HEK293T (cell line): ENCODE results near the gene CACNA1E.

Experiments
- CTCF ChIA-PET: fragments of 350-600 bp; formaldehyde crosslinking; extraction: SDS; loops from one replicate; lab custom pipeline; 2021; ENCODE audit warnings: antibody characterized with exemption, inconsistent platforms; lab: Yijun Ruan, JAX
- POLR2A ChIA-PET: fragments of 350-600 bp; formaldehyde crosslinking; extraction: SDS; loops from one replicate; lab custom pipeline; 2020; ENCODE audit warnings: antibody characterized with exemption, inconsistent platforms; lab: Yijun Ruan, JAX
- DNase-seq: peaks from one replicate; pipeline ENCODE4 v3.0.0; 2012; ENCODE audit warnings: mixed read lengths; ENCODE audit errors: extremely low spot score
- ARNT ChIP-seq: fragments of 450-650 bp; IDR thresholded peaks from 2 replicates; pipeline ENCODE4 v1.6.1; 2017; ENCODE audit warnings: mild to moderate bottlenecking
- BHLHE40 ChIP-seq: fragments of 450-650 bp; IDR thresholded peaks from 2 replicates; pipeline ENCODE4 v1.6.1; 2016; ENCODE audit warnings: mild to moderate bottlenecking, moderate library complexity, borderline replicate concordance
- CTBP1 ChIP-seq: fragments of 450-650 bp; IDR thresholded peaks from 2 replicates; pipeline ENCODE4 v1.6.1; 2016; ENCODE audit warnings: borderline replicate concordance
- ELF4 ChIP-seq: fragments of 450-650 bp; IDR thresholded peaks from 2 replicates; pipeline ENCODE4 v1.6.1; 2017; ENCODE audit warnings: antibody characterized with exemption
- FOXA1 ChIP-seq: fragments of 450-650 bp; IDR thresholded peaks from 2 replicates; pipeline ENCODE4 v1.6.1; 2016; ENCODE audit warnings: mild to moderate bottlenecking
- FOXK2 ChIP-seq: fragments of 450-650 bp; IDR thresholded peaks from 2 replicates; pipeline ENCODE4 v1.6.1; 2016; ENCODE audit warnings: mild to moderate bottlenecking
- FOXM1 ChIP-seq: fragments of 450-650 bp; IDR thresholded peaks from 2 replicates; pipeline ENCODE4 v1.6.1; 2017; ENCODE audit warnings: mild to moderate bottlenecking, borderline replicate concordance
- HDGF ChIP-seq: fragments of 450-650 bp; IDR thresholded peaks from 2 replicates; pipeline ENCODE4 v1.6.1; 2017; ENCODE audit warnings: antibody characterized with exemption, borderline replicate concordance
- L3MBTL2 ChIP-seq: fragments of 450-650 bp; conservative IDR thresholded peaks from 2 replicates; pipeline ENCODE4 v1.6.1; 2016; ENCODE audit warnings: mild to moderate bottlenecking
- LEF1 ChIP-seq: fragments of 450-650 bp; IDR thresholded peaks from 2 replicates; pipeline ENCODE4 v1.6.1; 2017; ENCODE audit warnings: mild to moderate bottlenecking, borderline replicate concordance
- NFRKB ChIP-seq: fragments of 450-650 bp; IDR thresholded peaks from 2 replicates; pipeline ENCODE4 v1.6.1; 2016; ENCODE audit warnings: mild to moderate bottlenecking, moderate library complexity
- SP1 ChIP-seq: fragments of 450-650 bp; IDR thresholded peaks from 2 replicates; pipeline ENCODE4 v1.6.1; 2017
- SUZ12 ChIP-seq: fragments of 450-650 bp; IDR thresholded peaks from 2 replicates; pipeline ENCODE4 v1.6.1; 2016; ENCODE audit warnings: mild to moderate bottlenecking
- TARDBP ChIP-seq: fragments of 450-650 bp; IDR thresholded peaks from 2 replicates; pipeline ENCODE4 v1.6.1; 2016
- ZNF384 ChIP-seq: fragments of 450-650 bp; IDR thresholded peaks from 2 replicates; pipeline ENCODE4 v1.6.1; 2016
- TF ChIP-seq, protein P1 (sequence below): fragments of 450-650 bp; IDR thresholded peaks from 2 replicates; pipeline ENCODE4 v1.6.1; 2016

Gene CACNA1E

DNA sequence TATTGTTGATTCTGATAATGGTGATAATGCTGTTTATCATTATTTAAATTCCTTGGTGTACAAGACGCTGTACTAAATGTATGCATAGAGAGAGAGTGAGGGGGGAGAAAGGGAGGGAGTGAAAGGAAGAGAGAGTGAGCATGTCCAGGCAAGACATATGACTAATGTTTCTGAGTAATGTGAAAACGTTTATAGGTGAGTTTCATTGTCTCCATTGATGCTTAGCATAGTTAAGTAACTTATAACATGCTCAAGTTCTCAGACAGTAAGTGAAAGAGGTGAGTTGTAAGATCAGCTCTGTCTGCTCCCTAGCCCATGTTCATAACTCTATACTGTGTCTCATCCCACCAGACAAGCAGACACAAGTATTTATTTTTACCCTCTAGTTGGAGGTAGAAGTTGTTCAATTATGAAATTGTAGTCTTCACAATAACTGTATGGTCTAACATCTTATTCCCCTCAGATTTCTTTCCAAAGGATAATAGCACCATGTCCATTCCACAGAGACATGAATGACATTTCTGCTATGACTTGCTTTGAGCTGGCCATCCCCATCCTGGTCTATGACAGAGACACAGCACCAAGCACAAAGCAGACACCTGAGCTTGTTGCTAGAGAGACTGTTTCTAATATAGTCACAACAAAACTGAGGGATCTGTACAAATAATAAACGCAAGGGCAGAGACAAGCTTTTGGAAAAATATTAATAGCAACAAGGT is 285.1 kb downstream of the CACNA1E start:
- DNase-seq = no peak
- ChIA-PET POLR2A (no interaction called here), CTCF (no interaction called here)
- TF ChIP-seq L3MBTL2 (no peak), FOXK2 (no peak), FOXM1 (no peak), FOXA1 (no peak), ZNF384 (no peak), BHLHE40 (no peak), ARNT (no peak), ELF4 (no peak), LEF1 (no peak), TARDBP (no peak), CTBP1 (no peak), HDGF (no peak), NFRKB (no peak), SP1 (no peak), SUZ12 (no peak)
- TF ChIP-seq, protein P1, sequence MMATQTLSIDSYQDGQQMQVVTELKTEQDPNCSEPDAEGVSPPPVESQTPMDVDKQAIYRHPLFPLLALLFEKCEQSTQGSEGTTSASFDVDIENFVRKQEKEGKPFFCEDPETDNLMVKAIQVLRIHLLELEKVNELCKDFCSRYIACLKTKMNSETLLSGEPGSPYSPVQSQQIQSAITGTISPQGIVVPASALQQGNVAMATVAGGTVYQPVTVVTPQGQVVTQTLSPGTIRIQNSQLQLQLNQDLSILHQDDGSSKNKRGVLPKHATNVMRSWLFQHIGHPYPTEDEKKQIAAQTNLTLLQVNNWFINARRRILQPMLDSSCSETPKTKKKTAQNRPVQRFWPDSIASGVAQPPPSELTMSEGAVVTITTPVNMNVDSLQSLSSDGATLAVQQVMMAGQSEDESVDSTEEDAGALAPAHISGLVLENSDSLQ = no peak

DNA sequence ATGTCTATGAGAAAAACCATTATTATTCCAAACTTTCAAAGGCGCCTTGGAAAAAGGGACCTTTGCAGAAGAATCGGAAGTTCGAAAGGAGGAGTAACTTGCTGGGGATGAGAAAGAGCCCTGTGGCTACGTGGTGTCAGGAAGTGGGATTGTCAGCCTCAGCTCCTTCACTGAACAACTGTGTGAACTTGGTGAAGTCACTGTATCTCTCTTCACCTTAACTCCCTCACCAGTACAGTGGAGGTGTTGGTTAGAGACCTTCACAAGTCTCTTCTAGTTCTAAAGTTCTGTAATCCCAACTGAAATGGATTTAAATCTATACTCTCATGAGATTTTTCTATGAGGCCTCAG is 285.6 kb downstream of the CACNA1E start:
- no peak for DNase-seq
- no peak for TF ChIP-seq NFRKB
- no peak for TF ChIP-seq ZNF384
- no peak for TF ChIP-seq ELF4
- TF ChIP-seq L3MBTL2 = no peak
- TF ChIP-seq CTBP1 = no peak
- no peak for TF ChIP-seq FOXK2
- no peak for TF ChIP-seq FOXM1
- TF ChIP-seq BHLHE40 = no peak
- no peak for TF ChIP-seq LEF1
- TF ChIP-seq TARDBP = no peak
- no peak for TF ChIP-seq FOXA1
- TF ChIP-seq, protein P1 = no peak
- TF ChIP-seq HDGF = no peak
- no peak for TF ChIP-seq SP1
- no peak for TF ChIP-seq ARNT
- TF ChIP-seq SUZ12 = no peak
- POLR2A ChIA-PET = no interaction called here
- CTCF ChIA-PET = no interaction called here

DNA sequence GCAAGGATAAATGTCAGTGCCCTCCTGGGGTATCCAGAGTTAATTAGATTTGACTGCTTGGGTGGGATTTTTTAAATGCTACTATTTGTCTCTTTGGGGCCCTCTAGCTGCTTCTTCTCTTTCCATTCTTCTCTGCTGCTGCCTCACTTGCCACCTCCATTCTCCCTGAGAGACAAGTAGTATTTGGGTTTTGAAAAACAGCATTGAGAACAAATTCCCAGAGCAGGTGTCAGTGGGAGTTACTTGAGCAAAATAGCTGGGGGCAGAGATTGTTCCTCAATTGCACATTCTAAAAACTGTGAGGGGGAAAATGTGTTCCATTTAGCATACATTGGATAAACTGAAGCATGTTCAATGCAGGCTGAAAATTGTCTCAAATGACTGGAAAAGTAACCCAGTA is 286.5 kb downstream of the CACNA1E start:
- ChIA-PET CTCF (no interaction called here), POLR2A (no interaction called here)
- DNase-seq = no peak
- no peak for TF ChIP-seq FOXA1
- TF ChIP-seq, protein P1 = no peak
- no peak for TF ChIP-seq SP1
- no peak for TF ChIP-seq ZNF384
- TF ChIP-seq SUZ12 = no peak
- TF ChIP-seq FOXM1 = no peak
- TF ChIP-seq ARNT = no peak
- no peak for TF ChIP-seq FOXK2
- no peak for TF ChIP-seq L3MBTL2
- TF ChIP-seq ELF4 = no peak
- no peak for TF ChIP-seq NFRKB
- no peak for TF ChIP-seq CTBP1
- no peak for TF ChIP-seq HDGF
- no peak for TF ChIP-seq TARDBP
- TF ChIP-seq BHLHE40 = no peak
- no peak for TF ChIP-seq LEF1

DNA sequence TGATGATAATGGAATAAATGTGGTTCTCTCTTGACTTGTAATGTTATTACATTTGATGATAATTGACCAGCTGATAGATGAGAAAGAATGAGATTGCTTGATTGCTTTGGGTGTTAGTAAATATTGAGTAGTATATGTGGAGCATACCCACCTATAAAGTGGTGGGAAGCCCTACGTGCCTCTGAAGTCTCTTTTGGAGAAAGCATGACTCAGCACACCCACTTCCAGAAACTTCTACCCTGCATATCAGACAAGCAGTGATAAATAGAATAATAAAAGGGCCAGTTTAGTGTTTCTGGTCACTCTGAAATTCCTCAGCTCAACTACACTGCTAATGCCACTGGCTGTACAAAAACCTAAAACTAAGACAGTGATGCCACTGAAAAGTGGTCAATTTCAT is 289.4 kb downstream of the CACNA1E start:
- no peak for DNase-seq
- no peak for TF ChIP-seq SP1
- TF ChIP-seq CTBP1 = no peak
- TF ChIP-seq ARNT = no peak
- no peak for TF ChIP-seq FOXM1
- TF ChIP-seq TARDBP = no peak
- POLR2A ChIA-PET = no interaction called here
- CTCF ChIA-PET = no interaction called here

DNA sequence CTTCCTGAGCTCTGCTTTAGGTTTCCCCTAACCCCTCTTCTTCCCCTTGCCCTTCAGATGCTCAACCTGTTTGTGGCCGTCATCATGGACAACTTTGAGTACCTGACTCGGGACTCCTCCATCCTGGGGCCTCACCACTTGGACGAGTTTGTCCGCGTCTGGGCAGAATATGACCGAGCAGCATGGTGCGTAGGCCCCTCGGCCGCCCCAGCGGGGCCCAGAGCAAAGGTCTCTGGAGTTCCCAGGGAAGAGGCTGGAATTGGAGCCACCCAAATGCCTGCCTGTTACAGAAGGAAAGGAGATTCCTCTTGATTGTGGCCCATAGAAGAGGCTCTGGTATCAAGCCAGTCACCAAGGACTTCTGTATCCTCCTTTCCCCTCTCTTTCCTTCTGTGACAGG is 292.7 kb downstream of the CACNA1E start:
- no peak for TF ChIP-seq ARNT
- no peak for TF ChIP-seq LEF1
- TF ChIP-seq HDGF = no peak
- TF ChIP-seq, protein P1 = no peak
- TF ChIP-seq FOXA1 = no peak
- TF ChIP-seq SUZ12 = no peak
- no peak for TF ChIP-seq TARDBP
- TF ChIP-seq ZNF384 = no peak
- TF ChIP-seq BHLHE40 = no peak
- no peak for TF ChIP-seq L3MBTL2
- no peak for TF ChIP-seq FOXK2
- no peak for TF ChIP-seq FOXM1
- TF ChIP-seq NFRKB = no peak
- TF ChIP-seq ELF4 = no peak
- TF ChIP-seq CTBP1 = no peak
- TF ChIP-seq SP1 = no peak
- ChIA-PET POLR2A (no interaction called here), CTCF (no interaction called here)
- no peak for DNase-seq

DNA sequence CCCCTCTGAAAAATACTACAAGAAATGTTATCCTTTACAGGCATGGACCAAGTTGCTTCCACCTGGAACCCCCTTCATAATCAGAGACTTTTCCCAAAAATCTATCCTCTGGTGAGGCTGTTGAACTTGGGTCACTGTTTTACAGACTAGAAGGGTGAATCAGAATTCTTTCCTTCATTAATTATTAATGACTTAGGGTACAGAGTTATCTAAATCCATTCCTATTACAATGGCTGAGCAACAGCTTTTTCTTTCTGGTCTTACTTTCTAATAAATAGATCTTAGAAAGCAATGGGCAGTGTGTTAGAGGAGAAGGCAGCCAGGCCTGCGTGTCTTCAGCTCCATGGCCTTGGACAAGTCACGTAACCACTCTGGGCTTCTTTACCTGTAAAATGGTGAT is 294.0 kb downstream of the CACNA1E start:
- POLR2A ChIA-PET = no interaction called here
- DNase-seq = no peak
- CTCF ChIA-PET = no interaction called here
- no peak for TF ChIP-seq HDGF
- TF ChIP-seq FOXM1 = no peak
- TF ChIP-seq TARDBP = no peak
- TF ChIP-seq ARNT = no peak
- no peak for TF ChIP-seq SP1
- no peak for TF ChIP-seq CTBP1
- TF ChIP-seq, protein P1 = no peak
- TF ChIP-seq ELF4 = no peak
- no peak for TF ChIP-seq ZNF384
- no peak for TF ChIP-seq LEF1
- TF ChIP-seq FOXK2 = no peak
- no peak for TF ChIP-seq NFRKB
- no peak for TF ChIP-seq L3MBTL2
- TF ChIP-seq SUZ12 = no peak
- no peak for TF ChIP-seq BHLHE40
